ENCODE results near the gene ZNF506. TPM values are rescaled to one million over a fixed set of nuclear protein-coding genes. Genes with fewer than 3 reads are reported as not detected.
A peak's percentile ranks its signal among the peaks of the same experiment; 100 is the strongest.
"Not testable (repeated sequence)": the region's sequence is repeated elsewhere in the genome, so short reads cannot be mapped to it uniquely, and the experiment has no call there.

The ZNF506 gene
- total RNA-seq, 1 donor from 2014 or later, result 19.5 TPM

DNA sequence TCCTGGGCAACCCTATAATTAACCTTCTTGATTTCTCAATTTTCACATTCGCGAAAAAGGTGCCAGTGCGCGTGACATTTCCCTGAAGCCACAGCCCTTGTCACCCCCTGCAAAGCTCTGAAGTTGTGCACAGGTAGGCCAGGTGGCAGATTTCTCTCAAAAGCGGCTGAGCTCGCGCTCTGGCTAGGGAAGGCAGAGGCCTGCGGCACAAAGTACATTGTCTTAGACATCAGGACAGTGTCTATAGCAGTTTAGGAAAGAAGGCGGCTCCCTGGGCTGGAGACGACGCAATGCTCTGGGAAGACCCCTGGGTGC, 45.7 kb downstream of the ZNF506 start:
- TF ChIP-seq, protein P1, sequence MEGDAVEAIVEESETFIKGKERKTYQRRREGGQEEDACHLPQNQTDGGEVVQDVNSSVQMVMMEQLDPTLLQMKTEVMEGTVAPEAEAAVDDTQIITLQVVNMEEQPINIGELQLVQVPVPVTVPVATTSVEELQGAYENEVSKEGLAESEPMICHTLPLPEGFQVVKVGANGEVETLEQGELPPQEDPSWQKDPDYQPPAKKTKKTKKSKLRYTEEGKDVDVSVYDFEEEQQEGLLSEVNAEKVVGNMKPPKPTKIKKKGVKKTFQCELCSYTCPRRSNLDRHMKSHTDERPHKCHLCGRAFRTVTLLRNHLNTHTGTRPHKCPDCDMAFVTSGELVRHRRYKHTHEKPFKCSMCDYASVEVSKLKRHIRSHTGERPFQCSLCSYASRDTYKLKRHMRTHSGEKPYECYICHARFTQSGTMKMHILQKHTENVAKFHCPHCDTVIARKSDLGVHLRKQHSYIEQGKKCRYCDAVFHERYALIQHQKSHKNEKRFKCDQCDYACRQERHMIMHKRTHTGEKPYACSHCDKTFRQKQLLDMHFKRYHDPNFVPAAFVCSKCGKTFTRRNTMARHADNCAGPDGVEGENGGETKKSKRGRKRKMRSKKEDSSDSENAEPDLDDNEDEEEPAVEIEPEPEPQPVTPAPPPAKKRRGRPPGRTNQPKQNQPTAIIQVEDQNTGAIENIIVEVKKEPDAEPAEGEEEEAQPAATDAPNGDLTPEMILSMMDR (IDR thresholded peaks at IDR 0.05; ENCODE audit: insufficient read depth, low read length, poor library complexity, severe bottlenecking), result no peak
- Histone ChIP-seq H3K27me3 (ENCODE audit: control insufficient read depth, insufficient read depth, low read length) (no peaks in the 10 kb centered on the region), H3K4me3 (ENCODE audit: low read depth, low read length) (peak overlapping the region; percentile 79), H3K36me3 (ENCODE audit: control insufficient read depth, insufficient read depth, low read length) (no peaks in the 10 kb centered on the region)
- no peak for DNase-seq (ENCODE audit: low read depth)

DNA sequence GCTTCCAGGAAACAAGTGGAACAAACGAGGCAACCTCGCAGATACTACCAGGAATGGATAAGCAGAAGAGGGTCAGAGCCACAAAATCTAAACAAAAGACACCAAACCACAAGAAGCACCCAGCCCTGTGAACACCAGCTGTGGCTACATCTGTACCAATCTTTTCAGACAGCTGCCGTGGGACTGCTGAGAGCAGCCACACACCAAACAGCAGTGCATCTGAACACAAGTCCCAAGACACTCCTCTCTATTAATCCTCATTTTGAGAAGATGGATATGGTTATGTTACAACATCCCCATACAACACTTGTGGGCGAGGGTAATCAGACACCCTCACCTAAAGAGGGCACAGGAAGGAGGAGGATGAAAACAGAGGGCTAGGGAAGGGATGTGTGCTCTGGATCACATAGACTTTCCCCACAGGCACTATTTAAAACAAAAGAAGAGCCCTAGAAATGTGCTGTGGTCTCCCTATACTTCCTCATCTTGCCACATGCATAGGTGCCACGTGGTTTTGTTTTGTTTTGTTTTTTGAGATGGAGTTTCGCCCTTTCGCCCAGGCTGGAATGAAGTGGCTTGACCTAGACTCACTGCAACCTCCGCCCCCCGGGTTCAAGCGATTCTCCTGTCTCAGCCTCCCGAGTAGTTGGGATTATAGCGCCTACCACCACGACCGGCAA, 47.1 kb downstream of the ZNF506 start:
- TF ChIP-seq, protein P1 (IDR thresholded peaks at IDR 0.05; ENCODE audit: insufficient read depth, low read length, poor library complexity, severe bottlenecking), result no peak
- no peaks in the 10 kb centered on the region for H3K36me3 ChIP-seq (ENCODE audit: control insufficient read depth, insufficient read depth, low read length)

DNA sequence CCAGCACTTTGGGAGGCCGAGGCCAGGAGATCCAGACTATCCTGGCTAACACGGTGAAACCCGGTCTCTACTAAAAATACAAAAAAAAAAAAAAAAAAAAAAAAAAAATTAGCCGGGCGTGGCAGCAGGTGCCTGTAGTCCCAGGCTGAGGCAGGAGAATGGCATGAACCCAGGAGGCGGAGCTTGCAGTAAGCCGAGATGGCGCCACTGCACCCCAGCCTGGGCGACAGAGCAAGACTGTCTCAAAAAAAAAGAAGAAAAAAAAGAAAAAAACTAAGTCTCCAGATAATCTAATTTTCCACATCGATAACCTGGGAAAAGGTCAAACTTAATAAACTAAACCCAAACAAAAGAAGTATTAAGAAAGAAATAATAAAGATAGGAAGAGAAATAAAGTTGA, 49.6 kb downstream of the ZNF506 start:
- not testable (repeated sequence) for H3K4me3 ChIP-seq (ENCODE audit: low read depth, low read length); H3K36me3 ChIP-seq (ENCODE audit: control insufficient read depth, insufficient read depth, low read length); DNase-seq (ENCODE audit: low read depth); H3K27me3 ChIP-seq (ENCODE audit: control insufficient read depth, insufficient read depth, low read length)

More for the DNA sequence above, 47.1 kb downstream of the ZNF506 start:
- H3K27me3 ChIP-seq (ENCODE audit: control insufficient read depth, insufficient read depth, low read length), result no peaks in the 10 kb centered on the region
- H3K4me3 ChIP-seq (ENCODE audit: low read depth, low read length), result no peak overlapping the region
- no peak for DNase-seq (ENCODE audit: low read depth)

DNA sequence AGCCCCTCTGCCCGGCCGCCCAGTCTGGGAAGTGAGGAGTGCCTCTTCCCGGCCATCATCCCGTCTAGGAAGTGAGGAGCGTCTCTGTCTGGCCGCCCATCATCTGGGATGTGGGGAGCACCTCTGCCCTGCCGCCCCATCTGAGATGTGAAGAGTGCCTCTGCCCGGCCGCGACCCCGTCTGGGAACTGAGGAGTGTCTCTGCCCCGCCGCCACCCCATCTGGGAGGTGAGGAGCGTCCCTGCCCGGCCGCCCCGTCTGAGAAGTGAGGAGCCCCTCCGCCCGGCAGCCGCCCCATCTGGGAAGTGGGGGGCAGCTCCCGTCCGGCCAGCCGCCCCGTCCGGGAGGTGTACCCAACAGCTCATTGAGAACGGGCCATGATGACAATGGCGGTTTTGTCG, 51.6 kb downstream of the ZNF506 start:
- not testable (repeated sequence) for H3K27me3 ChIP-seq (ENCODE audit: control insufficient read depth, insufficient read depth, low read length); H3K36me3 ChIP-seq (ENCODE audit: control insufficient read depth, insufficient read depth, low read length); DNase-seq (ENCODE audit: low read depth); H3K4me3 ChIP-seq (ENCODE audit: low read depth, low read length)

DNA sequence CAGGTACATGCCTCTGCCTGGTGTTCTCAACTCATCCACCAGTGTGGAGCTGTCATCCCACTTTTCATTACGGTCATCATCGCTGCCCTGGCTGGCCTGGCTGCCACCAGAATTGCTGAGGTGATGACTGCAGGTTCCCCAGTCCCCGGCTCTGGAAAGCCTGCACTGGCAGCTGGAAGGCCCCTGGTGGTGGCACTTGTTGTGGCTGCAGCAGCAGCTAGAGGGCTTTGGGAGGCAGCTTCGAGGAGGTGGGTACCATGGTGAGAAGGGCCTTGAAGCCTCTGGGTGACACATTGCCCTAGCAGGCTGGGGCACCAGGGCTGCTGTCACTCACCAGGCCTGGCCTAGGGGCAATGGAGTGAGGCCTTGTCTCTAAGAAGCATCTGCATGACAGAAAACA, 63.4 kb downstream of the ZNF506 start:
- Histone ChIP-seq H3K27me3 (ENCODE audit: control insufficient read depth, insufficient read depth, low read length) (no peaks in the 10 kb centered on the region), H3K4me3 (ENCODE audit: low read depth, low read length) (no peak overlapping the region), H3K36me3 (ENCODE audit: control insufficient read depth, insufficient read depth, low read length) (no peaks in the 10 kb centered on the region)
- no peak for DNase-seq (ENCODE audit: low read depth)
- TF ChIP-seq, protein P1 (IDR thresholded peaks at IDR 0.05; ENCODE audit: insufficient read depth, low read length, poor library complexity, severe bottlenecking), result no peak

DNA sequence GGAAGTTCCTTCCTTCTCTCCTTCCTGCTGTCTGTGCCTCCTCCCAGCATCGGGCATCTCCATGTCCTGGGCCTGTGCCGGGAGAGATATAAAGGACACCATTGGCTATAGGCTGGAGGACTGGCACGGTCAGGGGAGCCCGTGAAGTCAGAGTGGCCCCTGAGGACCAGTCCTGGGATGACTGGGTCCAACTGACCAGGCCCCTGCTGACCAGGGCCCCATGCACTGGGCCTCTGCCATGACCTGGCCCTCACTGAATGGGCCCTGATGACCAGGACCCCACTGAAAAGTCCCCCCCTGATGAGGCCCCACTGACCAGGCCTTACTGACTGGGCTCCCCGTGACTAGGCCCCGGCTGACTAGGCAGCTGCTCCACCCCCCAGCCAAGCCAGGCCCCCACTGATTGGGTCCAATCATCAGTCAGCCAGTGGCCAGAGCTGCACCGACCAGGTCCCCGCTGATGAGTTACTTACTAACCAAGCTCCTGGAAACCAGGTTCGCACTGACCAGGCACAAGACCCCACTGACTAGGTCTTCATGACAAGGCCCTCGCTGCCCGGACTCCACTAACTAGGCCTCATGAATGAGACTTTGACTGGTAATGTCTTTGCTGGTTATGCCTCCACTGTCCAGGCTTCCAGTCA, 68.7 kb downstream of the ZNF506 start:
- no peak overlapping the region for H3K4me3 ChIP-seq (ENCODE audit: low read depth, low read length)
- TF ChIP-seq, protein P1 (IDR thresholded peaks at IDR 0.05; ENCODE audit: insufficient read depth, low read length, poor library complexity, severe bottlenecking), result no peak
- no peaks in the 10 kb centered on the region for H3K36me3 ChIP-seq (ENCODE audit: control insufficient read depth, insufficient read depth, low read length)
- no peak for DNase-seq (ENCODE audit: low read depth)
- H3K27me3 ChIP-seq (ENCODE audit: control insufficient read depth, insufficient read depth, low read length), result no peaks in the 10 kb centered on the region

DNA sequence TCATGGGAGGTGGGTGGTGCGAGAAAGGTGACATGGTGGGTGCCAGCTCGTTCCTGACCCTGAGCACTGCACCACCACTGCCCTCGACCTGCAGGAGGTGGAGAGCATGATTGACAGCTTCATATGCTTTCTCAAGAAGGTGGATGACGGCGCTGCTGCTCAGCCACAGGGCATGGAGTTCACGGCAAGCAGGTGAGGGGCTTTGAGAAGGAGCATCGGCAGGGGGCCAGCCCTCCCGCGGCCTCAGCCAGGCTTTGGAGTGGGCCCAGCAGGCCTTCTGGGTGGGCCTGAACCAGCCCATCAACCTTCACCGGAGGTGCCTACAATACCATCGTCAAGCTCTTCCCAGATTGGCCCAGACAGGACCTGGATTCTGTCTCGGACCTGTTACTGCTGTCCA, 69.7 kb downstream of the ZNF506 start:
- Histone ChIP-seq H3K27me3 (ENCODE audit: control insufficient read depth, insufficient read depth, low read length) (no peaks in the 10 kb centered on the region), H3K36me3 (ENCODE audit: control insufficient read depth, insufficient read depth, low read length) (no peaks in the 10 kb centered on the region), H3K4me3 (ENCODE audit: low read depth, low read length) (no peak overlapping the region)
- TF ChIP-seq, protein P1 (IDR thresholded peaks at IDR 0.05; ENCODE audit: insufficient read depth, low read length, poor library complexity, severe bottlenecking), result no peak
- DNase-seq (ENCODE audit: low read depth), result no peak
